ENCODE measurements around the gene ZNF536. TPM values are rescaled to one million over a fixed set of nuclear protein-coding genes. Genes with fewer than 3 reads are reported as not detected.

The ZNF536 gene
- total and polyA plus RNA-seq, 12 donors = 2.3 to 10.8 (median 6.4) TPM

DNA sequence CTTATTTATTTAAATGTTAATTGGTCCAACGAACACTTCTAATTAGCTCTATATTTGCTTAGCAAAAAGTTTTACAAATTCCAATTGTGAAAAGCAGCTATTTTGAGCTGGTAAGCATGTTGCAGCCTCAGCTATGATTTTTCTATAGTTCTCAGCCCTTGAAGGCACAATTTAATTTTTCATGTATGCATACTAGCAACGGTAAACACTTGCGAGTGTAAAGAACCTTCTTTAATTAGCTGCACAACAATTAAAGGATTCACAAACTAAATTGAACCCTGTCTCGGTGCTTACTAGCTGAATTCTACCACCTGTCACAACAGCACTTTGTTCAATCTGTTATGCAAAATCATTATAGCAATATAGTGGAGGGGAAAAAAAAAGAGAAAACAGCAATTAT, 29.8 kb downstream of the ZNF536 start:
- intact Hi-C loops (cut with DNase I) = loop anchor here in 1 of 2 donors (10.0 kb wide), 1 partner anchor 177 kb away; no protein-coding TSS in a partner anchor
- 88 to 94% (median 90%) methylated on average over 4 of the region's 4 CpGs for WGBS, 4 donors
- no peak for TF ChIP-seq POLR2A (IDR thresholded peaks at IDR 0.05)
- TF ChIP-seq CTCF (IDR thresholded peaks at IDR 0.05) = no peak

DNA sequence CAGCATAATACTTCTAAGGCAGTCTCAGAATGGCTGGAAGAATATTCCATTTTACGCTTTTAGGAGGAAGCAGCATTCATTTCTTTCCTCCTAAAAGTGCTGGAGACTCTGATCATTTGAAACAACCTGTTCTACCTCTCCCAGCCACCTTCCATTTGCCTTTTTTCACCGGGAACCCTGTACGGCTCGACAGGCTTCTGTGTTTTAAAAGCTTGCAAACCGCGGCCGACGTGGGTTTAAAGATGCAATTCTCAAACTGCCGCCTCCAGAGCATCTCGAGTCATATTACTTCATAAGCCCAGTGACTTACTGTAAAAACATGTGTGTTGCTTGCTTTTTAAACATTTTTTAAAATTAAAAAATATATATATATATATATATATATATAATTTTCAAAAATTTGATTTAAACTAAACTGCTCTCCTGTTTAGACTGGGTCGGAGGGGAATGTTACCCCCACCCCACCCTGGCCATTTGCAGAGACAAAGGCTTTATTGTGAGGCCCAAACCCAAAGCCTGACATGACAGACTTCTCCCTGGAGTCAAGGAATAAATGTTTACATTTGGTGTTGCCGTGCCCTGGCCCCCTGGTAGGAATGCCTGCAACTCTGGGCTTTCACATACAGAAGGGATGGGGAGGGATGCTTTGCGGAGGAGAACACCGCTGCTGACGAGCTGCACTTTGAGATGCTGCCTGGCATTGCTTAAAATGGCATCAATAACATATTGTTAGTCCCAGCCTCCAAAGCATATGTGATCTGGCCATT, 30.4 kb downstream of the ZNF536 start:
- intact Hi-C loops (cut with DNase I) = loop anchor here in 1 of 2 donors (10.0 kb wide), 1 partner anchor 178 kb away; no protein-coding TSS in a partner anchor
- Histone ChIP-seq H3K27me3 (no peaks in the 10 kb centered on the region), H3K4me3 (no peak overlapping the region), H3K9me3 (replicated peaks in 1 of 3) (no peaks in the 10 kb centered on the region), H3K27ac (no peak overlapping the region), H3K4me1 (replicated peaks in 1 of 2) (no peaks in the 10 kb centered on the region), H3K36me3 (replicated peaks in 1 of 2) (no peaks in the 10 kb centered on the region)
- WGBS, 4 donors = 86 to 94% (median 88%) methylated on average over 15 of the region's 15 CpGs
- DNase-seq = no peak
- TF ChIP-seq CTCF (IDR thresholded peaks at IDR 0.05) = no peak
- no peak for TF ChIP-seq POLR2A (IDR thresholded peaks at IDR 0.05)

More for the DNA sequence above, 29.8 kb downstream of the ZNF536 start:
- no peaks in the 10 kb centered on the region for H3K27me3 ChIP-seq
- DNase-seq = no peak
- H3K36me3 ChIP-seq (replicated peaks in 1 of 2) = no peaks in the 10 kb centered on the region
- H3K27ac ChIP-seq = no peak overlapping the region
- no peaks in the 10 kb centered on the region for H3K4me1 ChIP-seq (replicated peaks in 1 of 2)
- no peaks in the 10 kb centered on the region for H3K9me3 ChIP-seq (replicated peaks in 1 of 3)
- no peak overlapping the region for H3K4me3 ChIP-seq

DNA sequence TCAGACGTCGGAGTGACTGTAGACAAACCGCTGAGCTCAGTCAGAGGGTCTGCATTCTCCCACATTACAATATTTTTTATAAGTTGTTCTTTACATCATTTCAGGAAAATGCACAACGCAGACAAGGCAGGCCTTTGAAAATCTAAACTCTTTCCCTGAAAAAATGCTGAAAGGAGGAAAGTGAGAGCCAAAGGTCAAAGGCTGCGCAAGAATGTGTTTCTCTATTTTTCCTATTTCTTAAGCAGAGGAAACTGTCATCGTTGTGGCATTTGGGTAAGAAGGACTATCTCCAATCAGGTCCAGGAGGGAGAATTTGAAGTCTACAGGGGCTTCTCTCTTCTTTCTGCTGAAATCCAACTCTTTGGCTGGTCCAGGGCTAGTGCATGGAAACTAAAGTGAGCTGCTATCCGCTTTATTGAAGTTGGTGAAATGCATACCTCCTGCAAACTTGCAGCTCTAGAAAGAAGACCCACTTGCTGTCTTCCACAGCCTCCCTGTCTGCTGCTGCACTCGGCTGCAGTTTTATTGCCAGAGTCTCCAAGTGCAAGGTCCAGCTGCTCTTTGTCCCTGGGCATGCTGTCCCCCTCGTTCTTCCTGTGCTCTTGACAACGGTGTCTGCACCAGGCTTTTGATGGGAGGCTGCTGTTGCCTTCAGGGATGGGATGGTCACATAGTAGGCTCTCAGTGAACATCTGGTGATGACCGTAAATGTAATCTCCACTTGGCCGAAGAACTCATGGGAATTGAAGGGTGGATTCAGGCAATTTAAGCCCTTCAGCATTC, 31.2 kb downstream of the ZNF536 start:
- no peak overlapping the region for H3K4me3 ChIP-seq
- no peaks in the 10 kb centered on the region for H3K36me3 ChIP-seq (replicated peaks in 1 of 2)
- 74 to 82% (median 77%) methylated on average over 12 of the region's 12 CpGs for WGBS, 4 donors
- intact Hi-C loops (cut with DNase I) = loop anchor here in 1 of 2 donors (10.0 kb wide), 1 partner anchor 179 kb away; no protein-coding TSS in a partner anchor
- H3K4me1 ChIP-seq (replicated peaks in 1 of 2) = no peaks in the 10 kb centered on the region
- H3K27me3 ChIP-seq = no peaks in the 10 kb centered on the region
- TF ChIP-seq CTCF (IDR thresholded peaks at IDR 0.05) (no peak), POLR2A (IDR thresholded peaks at IDR 0.05) (no peak)
- no peaks in the 10 kb centered on the region for H3K9me3 ChIP-seq (replicated peaks in 1 of 3)
- no peak for DNase-seq
- no peak overlapping the region for H3K27ac ChIP-seq
